Epithelial cell of esophagus (primary cell): ENCODE measurements around the gene LTBP3.

Source experiments
- DNase-seq: peaks from one replicate; pipeline ENCODE4 v3.0.0; 2010; ENCODE audit warnings: low read depth
- H3K4me3 ChIP-seq: 2 replicates; pipeline ENCODE4 v1.5.1; 2011; ENCODE audit warnings: mild to moderate bottlenecking, low read length, control low read depth
- TF ChIP-seq, protein P1 (sequence below): IDR thresholded peaks from 2 replicates; pipeline ENCODE4 v1.5.1; 2011; ENCODE audit warnings: low read depth, mild to moderate bottlenecking, low read length, control low read depth, inconsistent platforms; ENCODE audit not compliant: insufficient read depth; ENCODE audit errors: missing control alignments

The LTBP3 gene

DNA sequence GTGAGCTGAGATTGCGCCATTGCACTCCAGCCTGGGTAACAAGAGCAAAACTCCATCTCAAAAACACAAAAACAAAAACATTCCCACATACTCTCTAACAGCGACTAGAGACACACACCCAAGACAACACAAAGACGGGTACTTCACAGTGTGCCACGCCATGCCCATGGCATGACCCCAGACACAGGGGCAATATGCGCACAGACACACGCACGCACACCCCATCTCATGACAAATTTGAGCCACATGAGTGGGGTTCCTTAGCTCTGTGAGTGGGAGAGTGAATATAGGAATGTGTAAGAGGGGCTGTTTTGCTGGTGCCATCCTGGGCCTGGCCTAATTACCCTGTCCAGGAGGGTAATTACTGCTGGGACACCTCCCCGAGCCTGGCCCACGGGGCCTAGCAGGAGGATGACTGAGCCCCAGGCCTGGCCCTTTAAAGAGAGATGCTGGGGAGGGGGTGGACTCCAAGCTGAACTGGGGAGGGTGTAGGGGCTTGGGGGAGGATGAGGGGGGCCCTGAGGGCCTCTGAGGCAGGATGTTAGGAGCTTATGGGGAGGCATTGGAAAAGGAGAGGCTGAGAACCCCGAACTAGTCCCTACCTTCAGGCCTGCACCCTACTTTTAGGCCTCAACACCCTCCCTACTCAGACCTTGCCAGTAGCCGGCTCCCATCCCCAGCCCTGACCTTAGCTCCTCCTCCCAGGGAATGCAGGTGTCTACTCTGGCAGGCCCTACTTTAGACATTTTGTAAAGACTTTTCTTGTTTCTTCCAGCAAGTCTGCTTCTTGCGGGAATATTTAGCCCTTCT, 1.5 kb downstream of the LTBP3 start:
- TF ChIP-seq, protein P1, sequence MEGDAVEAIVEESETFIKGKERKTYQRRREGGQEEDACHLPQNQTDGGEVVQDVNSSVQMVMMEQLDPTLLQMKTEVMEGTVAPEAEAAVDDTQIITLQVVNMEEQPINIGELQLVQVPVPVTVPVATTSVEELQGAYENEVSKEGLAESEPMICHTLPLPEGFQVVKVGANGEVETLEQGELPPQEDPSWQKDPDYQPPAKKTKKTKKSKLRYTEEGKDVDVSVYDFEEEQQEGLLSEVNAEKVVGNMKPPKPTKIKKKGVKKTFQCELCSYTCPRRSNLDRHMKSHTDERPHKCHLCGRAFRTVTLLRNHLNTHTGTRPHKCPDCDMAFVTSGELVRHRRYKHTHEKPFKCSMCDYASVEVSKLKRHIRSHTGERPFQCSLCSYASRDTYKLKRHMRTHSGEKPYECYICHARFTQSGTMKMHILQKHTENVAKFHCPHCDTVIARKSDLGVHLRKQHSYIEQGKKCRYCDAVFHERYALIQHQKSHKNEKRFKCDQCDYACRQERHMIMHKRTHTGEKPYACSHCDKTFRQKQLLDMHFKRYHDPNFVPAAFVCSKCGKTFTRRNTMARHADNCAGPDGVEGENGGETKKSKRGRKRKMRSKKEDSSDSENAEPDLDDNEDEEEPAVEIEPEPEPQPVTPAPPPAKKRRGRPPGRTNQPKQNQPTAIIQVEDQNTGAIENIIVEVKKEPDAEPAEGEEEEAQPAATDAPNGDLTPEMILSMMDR, result no peak
- DNase-seq, result no peak
- peak overlapping the region; percentile 42 for H3K4me3 ChIP-seq

GRCh38 chr11:65555693-65556231, 2.4 kb downstream of the LTBP3 start:
- H3K4me3 ChIP-seq, result no peak overlapping the region
- no peak for DNase-seq
- TF ChIP-seq, protein P1, result no peak

GRCh38 chr11:65554842-65555430, 3.2 kb downstream of the LTBP3 start:
- no peak overlapping the region for H3K4me3 ChIP-seq
- TF ChIP-seq, protein P1, result no peak
- DNase-seq, result no peak

GRCh38 chr11:65554057-65554818, 3.9 kb downstream of the LTBP3 start:
- DNase-seq, result no peak
- TF ChIP-seq, protein P1, result no peak
- H3K4me3 ChIP-seq, result no peak overlapping the region

DNA sequence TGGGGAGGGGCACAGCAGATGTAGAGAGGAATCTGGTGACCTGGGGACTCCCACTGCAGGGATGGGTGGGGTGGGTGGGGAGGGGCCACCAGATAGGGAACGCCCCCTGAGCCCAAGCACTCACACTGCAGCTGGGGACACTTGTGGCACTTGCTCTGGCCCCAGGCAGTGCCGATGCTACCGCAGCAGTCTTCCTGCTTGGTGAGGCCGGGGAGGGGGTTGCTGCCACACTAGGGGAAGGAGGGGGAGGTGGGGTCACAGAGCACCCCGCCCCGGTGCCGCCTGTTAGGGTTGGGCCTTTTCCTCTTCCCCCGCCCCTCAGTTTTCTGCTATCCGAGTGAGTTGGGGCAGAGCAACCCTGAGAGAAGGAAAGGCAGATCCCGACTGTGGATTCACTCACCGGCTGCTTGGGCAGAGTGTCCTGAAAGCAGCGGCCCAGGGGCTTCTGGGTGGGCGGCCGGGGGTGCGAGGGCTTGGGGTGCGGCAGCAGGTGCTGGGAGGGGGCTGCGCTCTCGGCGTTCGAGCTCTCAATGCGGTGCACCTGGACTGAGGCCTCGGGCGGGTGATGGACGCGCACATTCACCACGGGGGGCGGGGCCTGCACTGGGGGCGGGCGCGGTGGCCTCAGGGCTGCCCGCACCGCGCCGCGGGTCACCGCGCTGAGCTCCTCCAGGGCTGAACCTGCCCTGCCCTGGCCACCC, 4.7 kb downstream of the LTBP3 start:
- no peak overlapping the region for H3K4me3 ChIP-seq

More for the DNA sequence above, 4.7 kb downstream of the LTBP3 start:
- TF ChIP-seq, protein P1, result no peak
- no peak for DNase-seq
